HL-60 (cell line): ENCODE results near the gene KRT81.

ENCODE experiments used
- GABPA ChIP-seq: IDR thresholded peaks from 2 replicates; pipeline ENCODE4 v1.6.1; 2012; ENCODE audit warnings: low read depth
- POLR2AphosphoS5 ChIP-seq: IDR thresholded peaks from 2 replicates; pipeline ENCODE4 v1.6.1; 2012; ENCODE audit warnings: low read depth
- REST ChIP-seq: IDR thresholded peaks from 2 replicates; pipeline ENCODE4 v1.6.1; 2012; ENCODE audit warnings: low read depth; ENCODE audit not compliant: insufficient replicate concordance
- TF ChIP-seq, protein P1 (sequence below): IDR thresholded peaks from one replicate; pipeline ENCODE4 v1.5.1; 2011; ENCODE audit warnings: low read length, control low read depth, inconsistent platforms; ENCODE audit not compliant: insufficient read depth

GRCh38 chr12:52267266-52267665 lies 24.1 kb downstream of the KRT81 start:
- TF ChIP-seq POLR2AphosphoS5, result no peak
- TF ChIP-seq, protein P1, sequence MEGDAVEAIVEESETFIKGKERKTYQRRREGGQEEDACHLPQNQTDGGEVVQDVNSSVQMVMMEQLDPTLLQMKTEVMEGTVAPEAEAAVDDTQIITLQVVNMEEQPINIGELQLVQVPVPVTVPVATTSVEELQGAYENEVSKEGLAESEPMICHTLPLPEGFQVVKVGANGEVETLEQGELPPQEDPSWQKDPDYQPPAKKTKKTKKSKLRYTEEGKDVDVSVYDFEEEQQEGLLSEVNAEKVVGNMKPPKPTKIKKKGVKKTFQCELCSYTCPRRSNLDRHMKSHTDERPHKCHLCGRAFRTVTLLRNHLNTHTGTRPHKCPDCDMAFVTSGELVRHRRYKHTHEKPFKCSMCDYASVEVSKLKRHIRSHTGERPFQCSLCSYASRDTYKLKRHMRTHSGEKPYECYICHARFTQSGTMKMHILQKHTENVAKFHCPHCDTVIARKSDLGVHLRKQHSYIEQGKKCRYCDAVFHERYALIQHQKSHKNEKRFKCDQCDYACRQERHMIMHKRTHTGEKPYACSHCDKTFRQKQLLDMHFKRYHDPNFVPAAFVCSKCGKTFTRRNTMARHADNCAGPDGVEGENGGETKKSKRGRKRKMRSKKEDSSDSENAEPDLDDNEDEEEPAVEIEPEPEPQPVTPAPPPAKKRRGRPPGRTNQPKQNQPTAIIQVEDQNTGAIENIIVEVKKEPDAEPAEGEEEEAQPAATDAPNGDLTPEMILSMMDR, result no peak
- no peak for TF ChIP-seq REST
- TF ChIP-seq GABPA, result no peak
